IMR-90 (cell line): ENCODE measurements around the gene COL13A1. TPM values are rescaled to one million over a fixed set of nuclear protein-coding genes. Genes with fewer than 3 reads are reported as not detected.

Experiments used
- ATAC-seq: fragments of 200-7000 bp; cut with Tn5 transposase; 2 replicates; pipeline ENCODE4 v1.9.1; 2020; ENCODE audit warnings: low read depth, mild to moderate bottlenecking, moderate library complexity
- BruUV-seq: library from RNA; stranded (reverse); fragments of 400-500 nt; replicated peaks from 2 replicates; lab custom pipeline; 2021; lab: Mats Ljungman, UMichigan
- CTCF ChIA-PET: fragments of 300-600 bp; formaldehyde crosslinking; extraction: SDS; loops from one replicate; lab custom pipeline; 2021; ENCODE audit warnings: antibody characterized with exemption; lab: Yijun Ruan, JAX
- POLR2A ChIA-PET: fragments of 300-600 bp; sonication (Branson Sonifier 250); formaldehyde crosslinking; loops from one replicate; lab custom pipeline; 2022; ENCODE audit warnings: antibody characterized with exemption; ENCODE audit not compliant: unreplicated experiment; lab: Charles Lee
- DNase-seq: peaks from one replicate; pipeline ENCODE4 v3.0.0; 2013
- H2AFZ ChIP-seq: replicated peaks from 2 replicates; pipeline ENCODE3; 2013; ENCODE audit warnings: low read length, mild to moderate bottlenecking; ENCODE audit not compliant: poor library complexity
- H2AK5ac ChIP-seq: 2 replicates; pipeline ENCODE4 v1.6.1; 2013; ENCODE audit warnings: low read depth, low read length, inconsistent platforms
- H2AK9ac ChIP-seq: replicated peaks from 2 replicates; pipeline ENCODE3; 2013; ENCODE audit warnings: mild to moderate bottlenecking, low read depth, low read length, moderate library complexity; ENCODE audit not compliant: poor library complexity
- H2BK120ac ChIP-seq: 2 replicates; pipeline ENCODE4 v1.6.1; 2013; ENCODE audit warnings: low read depth, low read length, inconsistent platforms
- H2BK15ac ChIP-seq: 3 replicates; pipeline ENCODE4 v1.6.1; 2013; ENCODE audit warnings: low read depth, low read length, inconsistent platforms
- H2BK20ac ChIP-seq: 2 replicates; pipeline ENCODE4 v1.6.1; 2013; ENCODE audit warnings: low read depth, mild to moderate bottlenecking, inconsistent platforms, low read length, moderate library complexity
- H2BK5ac ChIP-seq: 2 replicates; pipeline ENCODE4 v1.6.1; 2013; ENCODE audit warnings: mild to moderate bottlenecking, low read depth, low read length, inconsistent platforms; ENCODE audit not compliant: poor library complexity, severe bottlenecking
- H3K14ac ChIP-seq: replicated peaks from 2 replicates; pipeline ENCODE4 v1.6.1; 2013; ENCODE audit warnings: low read depth, low read length, inconsistent platforms
- H3K18ac ChIP-seq: 2 replicates; pipeline ENCODE4 v1.6.1; 2013; ENCODE audit warnings: low read depth, low read length, control low read depth
- H3K23ac ChIP-seq: 2 replicates; pipeline ENCODE4 v1.6.1; 2013; ENCODE audit warnings: low read depth, low read length, inconsistent platforms
- H3K27ac ChIP-seq: 2 replicates; pipeline ENCODE4 v1.5.1; 2013; ENCODE audit warnings: mild to moderate bottlenecking, control low read depth, low read length; ENCODE audit not compliant: insufficient read depth
- H3K27me3 ChIP-seq: 2 replicates; pipeline ENCODE4 v1.6.1; 2013; ENCODE audit warnings: low read length; ENCODE audit not compliant: control insufficient read depth, insufficient read depth
- H3K36me3 ChIP-seq: 2 replicates; pipeline ENCODE4 v1.6.1; 2013; ENCODE audit warnings: low read length, mixed read lengths; ENCODE audit not compliant: control insufficient read depth, insufficient read depth
- H3K4ac ChIP-seq: 2 replicates; pipeline ENCODE4 v1.6.1; 2013; ENCODE audit warnings: low read depth, low read length, inconsistent platforms
- H3K4me1 ChIP-seq: 2 replicates; pipeline ENCODE4 v1.6.1; 2013; ENCODE audit warnings: low read length, mixed read lengths; ENCODE audit not compliant: control insufficient read depth, insufficient read depth
- H3K4me2 ChIP-seq: 2 replicates; pipeline ENCODE4 v1.6.1; 2013; ENCODE audit warnings: low read depth, mild to moderate bottlenecking, control low read depth, low read length, moderate library complexity
- H3K4me3 ChIP-seq: 2 replicates; pipeline ENCODE4 v1.5.1; 2013; ENCODE audit warnings: low read depth, mild to moderate bottlenecking, control low read depth, low read length, moderate library complexity; ENCODE audit not compliant: insufficient read depth
- H3K56ac ChIP-seq: 2 replicates; pipeline ENCODE4 v1.6.1; 2013; ENCODE audit warnings: low read length, inconsistent platforms; ENCODE audit not compliant: insufficient read depth; ENCODE audit errors: extremely low read depth
- H3K79me1 ChIP-seq, 2 experiments: 2 replicates each; pipeline ENCODE4 v1.6.1; 2013; ENCODE audit warnings: low read length in 2 of 2, inconsistent platforms in 1 of 2, low read depth in 1 of 2
- H3K9ac ChIP-seq: 2 replicates; pipeline ENCODE4 v1.6.1; 2013; ENCODE audit warnings: low read depth, low read length, control low read depth
- H3K9me1 ChIP-seq: 2 replicates; pipeline ENCODE4 v1.6.1; 2013; ENCODE audit warnings: low read length, inconsistent platforms; ENCODE audit not compliant: insufficient read depth
- H3K9me3 ChIP-seq: 2 replicates; pipeline ENCODE4 v1.6.1; 2013; ENCODE audit warnings: low read length; ENCODE audit not compliant: control insufficient read depth, insufficient read depth
- H4K20me1 ChIP-seq: 2 replicates; pipeline ENCODE4 v1.6.1; 2013; ENCODE audit warnings: low read length, inconsistent platforms; ENCODE audit not compliant: insufficient read depth
- H4K5ac ChIP-seq: 2 replicates; pipeline ENCODE4 v1.6.1; 2013; ENCODE audit warnings: mild to moderate bottlenecking, low read depth, low read length, control low read depth
- H4K8ac ChIP-seq, 2 experiments: 2 replicates each; pipeline ENCODE4 v1.6.1; 2013; ENCODE audit warnings: low read depth in 2 of 2, low read length in 2 of 2, control low read depth in 1 of 2, inconsistent platforms in 1 of 2
- H4K91ac ChIP-seq: 2 replicates; pipeline ENCODE4 v1.6.1; 2013; ENCODE audit warnings: low read depth, low read length, inconsistent platforms; ENCODE audit not compliant: insufficient read depth
- FOS ChIP-seq: fragments of 150-350 bp; IDR thresholded peaks from 2 replicates; pipeline ENCODE4 v1.6.1; 2016; ENCODE audit warnings: low read depth, low read length
- MAZ ChIP-seq: IDR thresholded peaks from 2 replicates; pipeline ENCODE4 v1.6.1; 2012; ENCODE audit warnings: low read depth, mild to moderate bottlenecking, low read length, improper control_type of control experiment, moderate library complexity, borderline replicate concordance
- MXI1 ChIP-seq: IDR thresholded peaks from 2 replicates; pipeline ENCODE4 v1.6.1; 2012; ENCODE audit warnings: low read depth, mild to moderate bottlenecking, low read length, moderate library complexity, borderline replicate concordance
- POLR2A ChIP-seq: IDR thresholded peaks from 2 replicates; pipeline ENCODE4 v1.6.1; 2012; ENCODE audit warnings: mild to moderate bottlenecking, low read depth, low read length
- RFX5 ChIP-seq: IDR thresholded peaks from 2 replicates; pipeline ENCODE4 v1.8.0; 2012; ENCODE audit warnings: low read depth, mild to moderate bottlenecking, low read length, moderate library complexity
- SMC3 ChIP-seq: fragments of 150-350 bp; IDR thresholded peaks from 2 replicates; pipeline ENCODE4 v1.6.1; 2016; ENCODE audit warnings: low read depth, mild to moderate bottlenecking, antibody characterized with exemption, low read length, moderate library complexity
- WGBS, 2 experiments: methylation state at CpG; one replicate each; pipeline versions ENCODE4 v1.1.5 to v1.1.7; 2013; ENCODE audit warnings: missing lambda C conversion rate in 2 of 2; ENCODE audit not compliant: insufficient read length in 1 of 2; ENCODE audit errors: extremely low coverage in 2 of 2; 5-methylcytosine and 5-hydroxymethylcytosine counted together
- dilution Hi-C: fragments of 300-500 bp; cut with HindIII; formaldehyde crosslinking; loops from one replicate; pipeline ENCODE4 v1.14.3; 2018; ENCODE audit warnings: low sequenced_read_pairs; ENCODE audit not compliant: unreplicated experiment
- in situ Hi-C: fragments of 300-500 bp; cut with MboI; formaldehyde crosslinking; loops from 3 replicates; pipeline ENCODE4 v1.14.3; 2019; ENCODE audit warnings: low sequenced_read_pairs, inconsistent platforms, mixed read lengths
- intact Hi-C: fragments of 100-400 bp; cut with micrococcal nuclease; formaldehyde crosslinking; loops from 2 replicates; pipeline ENCODE4 v1.10.0; 2022
- polyA plus RNA-seq, 3 experiments: library from polyadenylated mRNA; depleted of rRNA; stranded (reverse); fragments of >200 nt; gene quantifications; 2 replicates each; pipeline ENCODE4 v1.2.3, GENCODE V29; 2012; ENCODE audit warnings: low replicate concordance in 1 of 3
- total RNA-seq: library from RNA; depleted of rRNA; stranded (reverse); fragments of >200 nt; gene quantifications from 2 replicates; pipeline ENCODE4 v1.2.3, GENCODE V29; 2012

The COL13A1 gene
- total and polyA plus RNA-seq, 2 of the 4 experiments (the other 2 are of a cell fraction), result 12.2 to 31.3 TPM

DNA sequence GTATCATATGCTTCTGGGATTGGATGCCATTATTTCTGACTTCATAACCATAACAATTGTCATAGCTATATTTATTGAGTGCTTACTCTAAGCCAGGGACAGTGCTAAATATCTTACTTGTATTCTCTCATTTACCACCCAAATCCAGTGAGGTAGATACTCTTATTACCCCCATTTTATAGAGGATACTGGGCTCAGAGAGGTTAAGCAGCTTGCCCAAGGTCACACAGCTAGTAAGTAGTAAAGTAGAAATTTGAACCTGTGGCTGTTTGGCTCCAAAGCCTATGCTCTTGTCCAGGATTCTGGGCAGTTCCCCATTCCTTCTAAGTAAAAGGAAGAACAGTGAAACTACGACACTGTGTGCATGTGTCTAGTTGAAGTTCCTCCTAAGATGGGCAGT, 56.5 kb downstream of the COL13A1 start:
- no peak for ATAC-seq
- Histone ChIP-seq H3K23ac (no peak overlapping the region), H2BK120ac (no peak overlapping the region), H3K27me3 (no peaks in the 10 kb centered on the region), H3K9me1 (peaks cover 9% of the 10 kb centered on the region; the same call in 1 of the 2 replicates), H3K9ac (no peak overlapping the region), H2BK20ac (no peak overlapping the region), H2AFZ (no peak overlapping the region), H4K91ac (no peak overlapping the region), H3K79me1 (peaks cover 23 to 62% of the 10 kb centered on the region in 2 experiments), H3K36me3 (no peaks in the 10 kb centered on the region), H3K56ac (no peak overlapping the region), H4K8ac (no peak overlapping the region), H3K18ac (no peak overlapping the region), H3K27ac (no peak overlapping the region), H2BK5ac (no peak overlapping the region), H2BK15ac (no peak overlapping the region), H3K14ac (no peak overlapping the region), H3K4me3 (no peak overlapping the region), H4K5ac (no peak overlapping the region), H3K9me3 (no peaks in the 10 kb centered on the region), H3K4me2 (no peak overlapping the region), H2AK5ac (peak overlapping the region; percentile 27; the same call in 1 of the 2 replicates), H4K20me1 (no peaks in the 10 kb centered on the region), H2AK9ac (no peak overlapping the region), H3K4me1 (peaks cover 6% of the 10 kb centered on the region; the same call in 1 of the 2 replicates), H3K4ac (no peak overlapping the region)
- BruUV-seq, result no TSS peak
- DNase-seq, result no peak
- dilution Hi-C loops, result no loop called here
- TF ChIP-seq MAZ, result no peak
- TF ChIP-seq MXI1, result no peak
- TF ChIP-seq SMC3, result no peak
- TF ChIP-seq POLR2A, result no peak
- no peak for TF ChIP-seq RFX5
- no peak for TF ChIP-seq FOS
- POLR2A ChIA-PET, result interaction anchor here (0.6 kb wide), 1 partner anchor 21 kb away, joined by 4 read pairs; no protein-coding TSS in a partner anchor
- intact Hi-C loops, result no loop called here
- CTCF ChIA-PET, result no interaction called here
- no CpG with 5 or more reads among the region's 1 CpG for WGBS, 2 experiments
- in situ Hi-C loops, result no loop called here
